Limb (tissue), 2 donors: ENCODE results near the gene ANKS4B.
"Not testable (repeated sequence)": the region's sequence is repeated elsewhere in the genome, so short reads cannot be mapped to it uniquely, and the experiment has no call there.

ENCODE experiments used
- DNase-seq, 2 donors: peaks; one replicate each; pipeline ENCODE4 v3.0.0-alpha.2; 2016; ENCODE audit errors: extremely low spot score in 2 of 2

The ANKS4B gene

DNA sequence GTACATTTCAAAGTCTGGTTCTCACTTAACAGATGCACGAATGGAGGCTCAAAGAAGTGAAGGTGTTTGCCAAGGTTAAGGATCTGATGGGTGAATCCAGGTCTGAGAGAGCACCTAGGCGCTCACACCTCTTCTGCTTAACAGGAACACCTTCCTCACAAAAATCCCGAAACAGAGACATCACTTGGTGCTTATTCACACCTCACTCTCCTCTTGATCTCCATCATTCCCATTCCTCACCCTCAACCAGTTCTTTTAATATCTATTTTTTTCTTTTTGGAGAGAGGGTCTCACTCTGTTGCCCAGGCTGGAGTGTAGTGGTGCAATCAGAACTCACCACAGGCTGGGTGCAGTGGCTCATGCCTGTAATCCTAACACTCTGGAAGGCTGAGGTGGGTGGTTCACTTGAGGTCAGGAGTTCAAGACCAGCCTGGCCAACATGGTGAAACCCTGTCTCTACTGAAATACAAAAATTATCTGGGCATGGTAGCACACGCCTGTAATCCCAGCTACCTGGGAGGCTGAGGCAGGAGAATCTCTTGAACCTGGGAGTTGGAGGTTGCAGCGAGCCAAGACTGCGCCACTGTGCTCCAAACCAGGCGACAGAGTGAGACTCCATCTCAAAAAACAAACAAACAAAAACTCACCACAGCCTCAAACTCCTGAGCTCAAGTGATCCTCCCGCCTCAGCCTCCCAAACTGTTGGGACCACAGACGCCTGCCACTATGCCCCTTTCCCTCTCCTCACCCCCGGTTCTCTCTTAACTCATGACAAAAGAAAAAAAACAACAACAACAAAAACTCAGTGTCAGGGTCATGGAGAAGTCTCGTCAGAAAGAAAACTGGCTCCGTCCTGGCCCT is 29.5 kb downstream of the ANKS4B start:
- no peak for DNase-seq

DNA sequence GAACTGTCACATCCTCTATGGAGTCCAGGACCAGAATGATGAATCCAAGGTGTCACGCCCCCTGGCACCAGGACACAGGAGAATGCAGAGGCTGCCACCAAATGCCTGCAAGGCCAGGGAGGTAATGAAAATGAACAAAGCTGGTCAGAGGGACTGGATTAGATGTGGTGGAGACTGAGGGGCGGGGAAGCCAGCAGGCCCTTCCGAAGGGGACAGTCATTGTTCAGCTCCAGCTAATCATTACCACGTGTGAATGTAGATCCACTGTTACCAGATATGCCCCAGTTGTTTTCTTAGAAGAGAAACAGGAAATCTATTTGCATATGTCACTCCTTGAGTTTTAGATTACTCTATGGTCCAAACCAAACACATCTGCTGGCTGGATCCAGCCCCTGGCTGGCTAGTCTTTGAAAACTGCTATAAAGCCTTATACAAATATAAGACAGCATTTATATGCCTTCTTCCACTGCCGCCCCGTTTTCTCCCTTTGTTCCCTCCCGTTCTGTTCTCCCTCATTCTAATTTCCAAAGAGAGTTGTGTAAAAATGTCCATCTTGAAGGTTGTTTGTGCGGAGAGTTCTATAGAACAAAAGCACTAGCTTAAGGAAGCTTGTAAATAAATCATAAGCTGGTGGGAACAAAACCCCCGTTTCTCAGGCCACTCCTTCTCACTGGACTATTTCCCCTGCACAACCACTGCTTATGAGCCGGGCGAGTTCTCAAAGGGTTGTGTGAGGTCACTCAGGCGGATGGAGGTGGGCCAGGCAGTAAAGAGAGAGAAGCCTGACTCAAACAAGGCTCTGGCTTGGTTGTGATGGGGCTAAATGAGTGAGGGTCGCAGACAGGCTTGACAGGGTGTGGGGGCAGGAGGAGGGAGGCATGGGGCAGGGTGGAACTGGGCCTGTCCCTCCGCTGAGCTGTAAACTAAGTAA is 30.4 kb downstream of the ANKS4B start:
- DNase-seq: peak; percentile 34

- DNase-seq: no peak
Observed at GRCh38 chr16:21264571-21265036, 31.1 kb downstream of the ANKS4B start.

DNA sequence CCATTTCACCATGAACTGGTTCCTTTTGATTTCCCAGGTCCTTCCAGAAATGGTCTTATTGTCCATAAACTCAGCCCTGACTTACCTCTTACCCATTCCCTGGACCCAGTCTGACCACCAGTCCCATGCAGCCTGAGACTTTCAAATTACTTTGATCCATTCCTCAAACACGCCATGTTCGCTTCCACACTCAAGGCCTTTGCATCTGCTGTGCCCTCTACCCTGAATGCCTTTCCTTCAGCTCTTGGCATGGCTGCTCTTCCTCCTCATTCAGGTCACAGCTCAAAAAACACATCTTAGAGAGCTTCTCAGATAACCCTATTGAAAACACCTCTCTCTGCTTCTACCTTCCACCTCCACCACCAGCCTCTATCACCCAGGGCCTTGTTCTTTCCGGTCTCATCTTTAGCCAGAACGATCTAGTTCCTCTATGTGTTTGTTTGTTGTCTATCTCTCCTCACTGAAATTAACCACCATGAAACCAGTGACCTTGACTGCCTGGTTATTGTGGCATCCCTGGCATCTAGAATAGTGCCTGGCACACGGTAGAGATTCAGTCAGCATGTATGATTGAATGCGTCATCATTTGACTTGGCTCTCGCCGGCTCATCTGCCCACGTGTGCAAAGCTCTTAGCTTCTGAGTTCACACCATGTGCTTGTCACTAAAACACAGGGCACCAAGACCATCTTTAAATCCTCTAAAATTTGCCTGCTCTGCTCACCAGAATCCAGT is 31.8 kb downstream of the ANKS4B start:
- no peak for DNase-seq

GRCh38 chr16:21267298-21267697 is 33.8 kb downstream of the ANKS4B start:
- DNase-seq: no peak

DNA sequence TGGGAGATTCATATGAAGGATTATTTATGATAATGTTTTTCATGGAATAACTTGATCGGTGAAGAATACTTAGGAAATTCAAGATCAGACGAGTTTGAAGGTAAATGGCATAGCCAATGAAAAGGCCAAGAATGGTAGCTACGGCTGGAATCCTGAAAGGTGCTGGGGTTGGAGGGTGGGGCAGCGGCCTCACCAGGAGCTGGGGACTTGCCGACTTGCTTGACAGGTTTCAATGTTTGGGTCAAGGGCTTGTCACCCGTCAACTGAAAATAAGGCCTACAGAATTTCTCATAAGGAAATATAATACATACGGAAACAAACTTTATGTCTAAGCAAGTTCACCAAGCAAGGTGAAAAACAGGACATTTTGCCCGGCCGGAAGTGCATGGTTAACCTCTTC is 34.7 kb downstream of the ANKS4B start:
- no peak for DNase-seq

- DNase-seq: no peak
Observed at GRCh38 chr16:21272253-21272652, 38.8 kb downstream of the ANKS4B start.

DNA sequence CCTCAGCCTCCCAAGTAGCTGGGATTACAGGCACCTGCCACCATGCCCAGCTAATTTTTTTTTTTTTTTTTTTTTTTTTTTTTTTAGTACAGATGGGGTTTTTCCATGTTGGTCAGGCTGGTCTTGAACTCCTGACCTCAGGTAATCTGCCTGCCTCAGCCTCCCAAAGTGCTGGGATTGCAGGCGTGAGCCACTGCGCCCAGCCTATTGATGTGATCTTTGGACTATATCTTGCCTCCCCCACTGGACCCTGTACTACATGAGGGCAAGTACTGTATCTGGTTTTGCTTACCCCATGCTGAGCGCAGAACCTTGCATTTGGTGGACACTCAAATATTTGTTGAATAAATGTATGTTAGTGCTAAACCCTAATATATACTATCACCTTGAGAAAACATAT is 39.3 kb downstream of the ANKS4B start:
- DNase-seq: not testable (repeated sequence)

DNA sequence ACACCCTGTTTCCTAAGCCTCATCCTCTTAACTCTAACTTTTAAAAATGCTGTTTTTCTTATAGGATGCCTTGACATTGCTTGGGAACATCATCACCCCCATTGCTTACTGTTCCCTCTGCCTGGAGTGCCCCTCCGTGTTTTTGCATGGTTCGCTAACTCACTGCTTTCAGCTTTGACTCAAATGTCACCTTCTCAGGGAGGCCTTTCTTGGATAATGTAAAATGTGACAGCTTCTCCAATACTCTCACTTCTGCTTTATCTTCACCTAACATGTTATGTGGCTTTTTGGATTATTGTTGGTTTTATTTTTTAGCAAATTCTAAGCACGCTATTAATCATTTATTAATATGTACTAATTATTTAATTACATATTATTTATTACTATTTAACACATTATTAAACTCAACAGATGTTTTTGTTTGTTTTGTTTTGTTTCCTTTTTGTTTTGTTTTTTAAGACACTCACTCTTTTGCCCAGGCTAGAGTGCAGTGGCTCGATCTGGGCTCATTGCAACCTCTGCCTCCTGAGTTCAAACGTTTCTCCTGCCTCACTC is 40.8 kb downstream of the ANKS4B start:
- no peak for DNase-seq

GRCh38 chr16:21275529-21275928 is 42.0 kb downstream of the ANKS4B start:
- no peak for DNase-seq

GRCh38 chr16:21276090-21276489 is 42.6 kb downstream of the ANKS4B start:
- no peak for DNase-seq

DNA sequence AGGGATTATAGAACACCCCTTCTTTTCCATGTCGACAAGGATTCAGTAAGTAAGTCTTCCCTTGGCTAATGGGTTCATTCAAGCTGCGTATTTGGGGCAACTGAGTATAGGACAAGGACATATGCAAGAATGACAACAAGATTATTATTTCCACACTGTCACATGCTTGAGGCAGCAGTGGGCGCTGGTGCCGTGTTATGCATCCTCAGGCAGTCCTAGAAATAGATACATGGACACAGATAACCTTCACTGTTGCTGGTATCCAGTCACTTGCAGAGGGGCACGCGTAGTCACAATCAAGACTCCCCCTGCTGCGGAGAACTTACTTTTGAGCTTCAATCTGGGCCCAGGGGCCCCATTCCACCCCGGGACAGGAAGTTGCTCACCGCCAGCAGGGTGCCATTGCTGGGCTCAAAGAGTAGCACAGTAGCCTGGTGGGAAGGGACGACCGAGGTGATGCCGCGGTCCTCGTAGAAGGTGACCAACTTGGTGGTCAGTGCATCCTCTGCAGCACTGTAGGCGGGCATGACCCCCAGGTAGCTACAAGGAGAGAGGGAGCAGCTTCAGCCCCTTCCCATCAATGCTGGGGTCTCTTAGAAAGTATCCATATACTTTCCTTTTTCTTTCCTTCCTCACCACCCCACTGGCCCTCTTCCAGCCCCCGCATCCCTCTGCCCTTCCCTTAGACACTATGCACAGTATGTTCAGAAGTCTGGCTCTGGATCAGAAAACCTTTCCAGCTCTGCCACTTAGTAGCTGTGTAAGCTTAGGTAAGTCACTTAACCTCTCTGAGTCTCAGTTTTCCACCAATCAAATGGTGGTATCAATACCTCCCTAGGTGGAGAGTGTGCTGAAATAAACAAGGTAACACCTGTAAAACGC is 43.8 kb downstream of the ANKS4B start:
- DNase-seq: no peak

DNA sequence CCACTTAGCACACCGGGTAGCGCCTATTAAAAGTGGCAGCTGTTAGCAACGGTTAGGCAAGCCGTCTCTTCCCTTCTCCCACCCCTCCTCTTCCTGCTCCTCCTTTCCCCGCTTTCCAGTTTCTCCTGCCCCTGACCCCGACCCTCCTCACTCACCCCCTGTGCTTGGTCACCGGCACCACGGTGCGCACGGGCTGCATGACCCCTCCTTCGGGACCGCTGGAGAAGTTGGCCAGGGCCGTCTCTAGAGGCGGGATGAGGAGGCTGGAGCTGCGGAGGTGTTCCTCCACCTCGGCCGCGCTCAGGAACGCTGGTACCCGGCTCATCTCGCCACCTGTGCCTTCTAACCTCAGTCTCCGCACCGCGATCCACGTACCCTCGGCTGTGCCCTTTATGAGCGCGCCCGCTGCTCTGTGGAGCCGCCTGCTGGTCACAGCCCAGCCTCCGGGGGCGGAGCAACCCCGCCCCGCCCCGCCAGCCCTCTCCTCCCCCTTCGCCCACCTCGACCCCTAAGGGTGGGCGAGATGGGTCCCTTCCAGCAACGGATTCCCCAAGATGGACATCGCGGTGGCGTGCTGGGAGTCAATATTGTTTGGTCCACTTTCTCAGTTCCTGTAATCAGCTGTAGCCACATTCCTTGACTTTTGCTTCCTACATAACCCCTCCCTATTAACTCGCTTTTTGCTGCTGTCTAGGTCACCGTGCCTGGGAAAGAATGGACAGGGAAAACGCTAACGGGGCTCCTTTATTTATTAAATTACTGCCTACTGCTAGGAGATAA is 44.6 kb downstream of the ANKS4B start, which contains the start of gene CRYM:
TSS of gene CRYM (minus strand) at position 364 of the 780 bp plus-strand sequence. CDS start at position 325, 39 bp downstream.
- peak in 1 of 2 donors; percentile 78 for DNase-seq

DNA sequence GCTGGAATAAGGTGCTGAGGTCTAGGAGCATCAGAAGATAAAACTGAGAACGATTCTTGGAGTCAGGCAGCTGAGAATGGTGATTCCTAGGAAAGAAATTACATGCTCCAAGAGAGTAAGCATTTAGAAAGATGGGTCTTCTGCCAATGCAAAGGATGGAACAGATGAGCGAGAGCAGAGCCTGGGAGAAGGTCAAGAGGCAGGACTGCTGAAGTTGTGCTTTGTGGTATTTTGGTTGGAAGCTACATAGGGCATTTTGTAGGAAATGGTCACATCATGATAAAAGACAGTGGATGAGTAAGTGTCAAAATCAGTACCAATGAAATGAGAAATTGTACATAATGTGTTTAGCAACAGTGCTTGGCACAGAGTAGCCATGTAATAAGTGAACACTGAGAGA is 46.0 kb downstream of the ANKS4B start:
- DNase-seq: no peak

- no peak for DNase-seq
Observed at GRCh38 chr16:21281698-21282389, 48.3 kb downstream of the ANKS4B start.

GRCh38 chr16:21283521-21284289 is 50.2 kb downstream of the ANKS4B start:
- DNase-seq: peak in 1 of 2 donors; percentile 79

DNA sequence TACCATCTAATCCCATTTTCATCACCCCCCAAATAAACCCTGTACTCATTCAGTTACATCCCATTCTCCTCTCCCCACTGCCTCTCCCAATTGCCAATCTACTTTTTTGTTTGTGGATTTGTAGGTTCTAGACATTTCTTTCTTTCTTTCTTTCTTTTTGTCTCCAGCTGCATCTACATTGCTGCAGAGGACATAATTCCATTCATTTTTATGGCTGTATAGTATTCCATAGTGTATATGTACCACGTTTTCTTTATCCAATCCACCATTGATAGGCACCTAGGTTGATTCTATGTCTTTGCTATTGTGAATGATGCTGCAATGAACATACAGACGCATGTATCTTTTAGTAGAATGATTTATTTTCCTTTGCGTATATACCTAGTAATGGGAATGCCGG is 50.9 kb downstream of the ANKS4B start:
- no peak for DNase-seq

DNA sequence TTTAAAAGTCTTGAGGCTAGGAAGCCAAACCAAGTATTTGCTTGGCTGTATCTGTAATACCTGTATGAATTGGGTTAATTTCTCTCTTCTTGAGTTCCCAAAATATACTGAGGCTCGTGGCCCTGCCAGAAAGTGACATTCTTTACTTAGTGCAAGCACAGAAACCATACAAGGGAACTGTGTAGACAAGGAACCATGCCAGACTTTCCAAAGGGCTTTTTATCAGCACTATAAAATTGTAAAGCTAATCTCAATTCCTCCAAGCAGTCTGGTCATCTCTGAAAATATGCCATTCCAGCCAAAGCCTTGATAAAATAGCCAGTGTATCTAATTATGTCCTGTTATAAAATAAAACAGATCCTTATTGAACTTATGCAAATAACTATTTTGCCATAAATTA is 51.8 kb downstream of the ANKS4B start:
- no peak for DNase-seq
